Measurements from ENCODE around the gene PATZ1.
"Not testable (repeated sequence)": the region's sequence is repeated elsewhere in the genome, so short reads cannot be mapped to it uniquely, and the experiment has no call there.

The PATZ1 gene

GRCh38 chr22:31346255-31346732 is at the start of gene PATZ1:
TSS of gene PATZ1 (minus strand) at chr22:31346346. CDS start at chr22:31345602, 744 bp downstream.
- no peak for TF ChIP-seq CTCF (conservative IDR thresholded peaks at IDR 0.05)
- peak within 1 kb of the TSS; percentile 99 for H3K27ac ChIP-seq

- TF ChIP-seq CTCF (conservative IDR thresholded peaks at IDR 0.05) = no peak
- no peak overlapping the region for H3K27ac ChIP-seq
Observed at GRCh38 chr22:31394326-31394725, 48.2 kb upstream of the PATZ1 start.

GRCh38 chr22:31393893-31394292 is 47.7 kb upstream of the PATZ1 start:
- no peak overlapping the region for H3K27ac ChIP-seq
- TF ChIP-seq CTCF (conservative IDR thresholded peaks at IDR 0.05) = no peak

- H3K27ac ChIP-seq = not testable (repeated sequence)
Observed at GRCh38 chr22:31378651-31379050, 32.5 kb upstream of the PATZ1 start.

- no peak for TF ChIP-seq CTCF (conservative IDR thresholded peaks at IDR 0.05)
- no peak overlapping the region for H3K27ac ChIP-seq
Observed at GRCh38 chr22:31378123-31378522, 32.0 kb upstream of the PATZ1 start.

GRCh38 chr22:31377612-31378011 is 31.5 kb upstream of the PATZ1 start:
- TF ChIP-seq CTCF (conservative IDR thresholded peaks at IDR 0.05) = no peak

GRCh38 chr22:31367426-31367825 is 21.3 kb upstream of the PATZ1 start:
- no peak overlapping the region for H3K27ac ChIP-seq
- no peak for TF ChIP-seq CTCF (conservative IDR thresholded peaks at IDR 0.05)

More at GRCh38 chr22:31377612-31378011, 31.5 kb upstream of the PATZ1 start:
- no peak overlapping the region for H3K27ac ChIP-seq

GRCh38 chr22:31363885-31364465 is 17.8 kb upstream of the PATZ1 start:
- no peak overlapping the region for H3K27ac ChIP-seq

More at GRCh38 chr22:31363885-31364465, 17.8 kb upstream of the PATZ1 start:
- no peak for TF ChIP-seq CTCF (conservative IDR thresholded peaks at IDR 0.05)

Data from VCaP (cell line).